K562 (cell line): Measurements from ENCODE around the gene SDCCAG8. TPM values are rescaled to one million over a fixed set of nuclear protein-coding genes. Genes with fewer than 3 reads are reported as not detected.

ENCODE experiments used
- SRSF1 ChIP-seq: fragments of 200-400 bp; formaldehyde crosslinking; IDR thresholded peaks from 2 replicates; pipeline ENCODE4 v1.6.1; 2017; ENCODE audit warnings: mild to moderate bottlenecking, low read depth, low read length, moderate library complexity
- TEAD2 ChIP-seq: fragments of 450-650 bp; IDR thresholded peaks from 2 replicates; pipeline ENCODE4 v1.6.1; 2016; ENCODE audit warnings: missing genetic modification characterization, control low read depth, missing compliant biosample characterization
- XRCC5 ChIP-seq: fragments of 200-400 bp; formaldehyde crosslinking; IDR thresholded peaks from 2 replicates; pipeline ENCODE4 v1.6.1; 2017; ENCODE audit warnings: low read depth, mild to moderate bottlenecking, low read length
- ZBTB17 ChIP-seq: fragments of 450-650 bp; formaldehyde crosslinking; IDR thresholded peaks from 2 replicates; pipeline ENCODE4 v1.4.0; 2020; ENCODE audit warnings: mild to moderate bottlenecking
- ZNF347 ChIP-seq: fragments of 450-650 bp; formaldehyde crosslinking; IDR thresholded peaks from 2 replicates; pipeline ENCODE4 v1.4.0; 2020; ENCODE audit warnings: low read depth, mild to moderate bottlenecking, moderate library complexity
- ZZZ3 ChIP-seq: fragments of 450-650 bp; IDR thresholded peaks from 2 replicates; pipeline ENCODE4 v1.6.1; 2016; ENCODE audit warnings: antibody characterized with exemption, mild to moderate bottlenecking, moderate library complexity
- polyA plus RNA-seq, 8 experiments: library from polyadenylated mRNA; depleted of rRNA in 4 of 8; stranded (reverse) in 5 of 8; unstranded in 3 of 8; fragments of >200 nt; fragmentation: Nextera tagmentation in 2 of 8; fragmentation: Illumina TruSeq in 1 of 8; extraction: Ambion mirVana in 2 of 8; extraction: Trizol in 1 of 8; gene quantifications; 2 replicates each; pipeline versions ENCODE4 v1.2.1 to v1.2.3, GENCODE V29; 2011 to 2014; ENCODE audit warnings: inconsistent platforms in 1 of 8, missing spikeins in 1 of 8
- total RNA-seq, 7 experiments: library from RNA; depleted of rRNA in 6 of 7; stranded (reverse); fragments of >200 nt in 6 of 7; fragmentation: Illumina TruSeq in 2 of 7; extraction: Trizol in 2 of 7; gene quantifications; 2 replicates each; pipeline versions ENCODE4 v1.2.1 to v1.2.3, GENCODE V29; 2011 to 2021; ENCODE audit warnings: low replicate concordance in 1 of 7
- TF ChIP-seq, protein P1 (sequence below): fragments of 250-450 bp; sonication (Bioruptor Pico); IDR thresholded peaks from 2 replicates; pipeline ENCODE4 v1.4.0; 2020; ENCODE audit warnings: mild to moderate bottlenecking, moderate library complexity
- TF ChIP-seq, protein P2 (sequence below): fragments of 450-650 bp; formaldehyde crosslinking; IDR thresholded peaks from 2 replicates; pipeline ENCODE4 v1.4.0; 2022; ENCODE audit warnings: mild to moderate bottlenecking, moderate library complexity
- TF ChIP-seq, protein P3 (sequence below), 3 experiments: fragments of 200-800 bp in 1 of 3; fragments of 250-450 bp in 1 of 3; fragments of 450-650 bp in 1 of 3; sonication (Bioruptor Pico) in 1 of 3; sonication (Bioruptor generic) in 1 of 3; formaldehyde crosslinking in 1 of 3; IDR thresholded peaks; 2 replicates each; pipeline versions ENCODE4 v1.6.1 to v1.8.0; 2016 to 2022; ENCODE audit warnings: mild to moderate bottlenecking in 2 of 3, missing genetic modification characterization in 2 of 3, missing compliant biosample characterization in 1 of 3, moderate library complexity in 1 of 3
- TF ChIP-seq, protein P4 (sequence below): fragments of 450-650 bp; conservative IDR thresholded peaks from 2 replicates; pipeline ENCODE4 v1.6.1; 2016; ENCODE audit warnings: missing genetic modification characterization, low read depth, mild to moderate bottlenecking, control low read depth, missing compliant biosample characterization
- TF ChIP-seq, protein P5 (sequence below): fragments of 450-650 bp; IDR thresholded peaks from 2 replicates; pipeline ENCODE4 v1.7.0; 2016; ENCODE audit warnings: borderline replicate concordance

SDCCAG8 gene
- total and polyA plus RNA-seq, 9 of the 15 experiments (the other 6 are each of a cell fraction or from before 2014, with no cell fraction given), result 17.9 to 36.7 (median 25.4) TPM

DNA sequence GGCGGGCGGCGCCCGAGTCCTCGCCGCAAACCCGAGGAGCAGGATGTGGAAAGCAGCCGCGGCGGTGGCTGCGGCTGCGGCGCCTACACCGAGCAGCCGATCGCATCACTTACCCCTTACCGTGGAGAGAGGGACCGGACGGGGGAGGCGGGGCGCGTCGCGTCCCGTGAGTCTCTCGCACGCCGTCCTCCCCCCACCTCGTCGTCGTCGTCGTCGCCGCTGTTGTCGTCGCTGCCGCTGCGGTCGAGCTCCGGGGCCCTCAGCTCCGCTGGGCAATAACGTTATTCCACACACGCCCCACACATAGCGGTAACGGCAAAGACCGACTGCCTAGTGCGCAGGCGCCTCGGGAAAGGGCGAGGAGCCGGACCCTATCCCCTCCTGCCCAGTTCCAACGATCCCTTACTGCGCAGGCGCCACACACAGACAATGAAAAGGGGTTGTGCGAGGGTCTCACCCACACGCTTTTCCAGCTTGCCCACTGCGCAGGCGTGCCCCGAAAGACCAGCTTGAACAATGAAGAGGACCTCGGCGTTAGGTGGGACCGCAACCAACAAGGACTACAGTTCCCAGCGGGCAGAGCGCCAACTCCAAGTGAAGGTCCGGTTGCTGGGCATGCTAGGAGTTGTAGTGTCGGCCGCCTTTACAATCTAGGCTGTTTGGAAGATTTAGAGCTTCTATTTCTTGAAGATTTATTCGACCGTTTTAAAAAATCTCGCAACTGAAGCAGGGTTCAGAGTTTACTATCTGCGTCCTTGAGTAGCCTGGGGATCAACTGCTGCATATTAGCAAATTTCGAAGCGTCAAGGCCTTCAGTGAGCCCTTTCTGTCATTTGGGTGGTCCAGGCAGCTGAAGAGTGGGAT lies 682 bp upstream of the SDCCAG8 start, which contains the start of gene CEP170 (continued):
- TF ChIP-seq, protein P1, sequence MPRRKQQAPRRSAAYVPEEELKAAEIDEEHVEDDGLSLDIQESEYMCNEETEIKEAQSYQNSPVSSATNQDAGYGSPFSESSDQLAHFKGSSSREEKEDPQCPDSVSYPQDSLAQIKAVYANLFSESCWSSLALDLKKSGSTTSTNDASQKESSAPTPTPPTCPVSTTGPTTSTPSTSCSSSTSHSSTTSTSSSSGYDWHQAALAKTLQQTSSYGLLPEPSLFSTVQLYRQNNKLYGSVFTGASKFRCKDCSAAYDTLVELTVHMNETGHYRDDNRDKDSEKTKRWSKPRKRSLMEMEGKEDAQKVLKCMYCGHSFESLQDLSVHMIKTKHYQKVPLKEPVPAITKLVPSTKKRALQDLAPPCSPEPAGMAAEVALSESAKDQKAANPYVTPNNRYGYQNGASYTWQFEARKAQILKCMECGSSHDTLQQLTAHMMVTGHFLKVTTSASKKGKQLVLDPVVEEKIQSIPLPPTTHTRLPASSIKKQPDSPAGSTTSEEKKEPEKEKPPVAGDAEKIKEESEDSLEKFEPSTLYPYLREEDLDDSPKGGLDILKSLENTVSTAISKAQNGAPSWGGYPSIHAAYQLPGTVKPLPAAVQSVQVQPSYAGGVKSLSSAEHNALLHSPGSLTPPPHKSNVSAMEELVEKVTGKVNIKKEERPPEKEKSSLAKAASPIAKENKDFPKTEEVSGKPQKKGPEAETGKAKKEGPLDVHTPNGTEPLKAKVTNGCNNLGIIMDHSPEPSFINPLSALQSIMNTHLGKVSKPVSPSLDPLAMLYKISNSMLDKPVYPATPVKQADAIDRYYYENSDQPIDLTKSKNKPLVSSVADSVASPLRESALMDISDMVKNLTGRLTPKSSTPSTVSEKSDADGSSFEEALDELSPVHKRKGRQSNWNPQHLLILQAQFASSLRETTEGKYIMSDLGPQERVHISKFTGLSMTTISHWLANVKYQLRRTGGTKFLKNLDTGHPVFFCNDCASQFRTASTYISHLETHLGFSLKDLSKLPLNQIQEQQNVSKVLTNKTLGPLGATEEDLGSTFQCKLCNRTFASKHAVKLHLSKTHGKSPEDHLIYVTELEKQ (CRISPR knock-in tag), result 0 out of 2 replicates have a peak, but pooled peaks have one; percentile 35
- TF ChIP-seq ZNF347 (no peak), TEAD2 (tag) (no peak), XRCC5 (0 out of 2 replicates have a peak, but pooled peaks have one; percentile 23), ZZZ3 (no peak), ZBTB17 (CRISPR knock-in tag) (peak; percentile 14; the same call in 1 of the 2 replicates), SRSF1 (no peak)
- TF ChIP-seq, protein P2, sequence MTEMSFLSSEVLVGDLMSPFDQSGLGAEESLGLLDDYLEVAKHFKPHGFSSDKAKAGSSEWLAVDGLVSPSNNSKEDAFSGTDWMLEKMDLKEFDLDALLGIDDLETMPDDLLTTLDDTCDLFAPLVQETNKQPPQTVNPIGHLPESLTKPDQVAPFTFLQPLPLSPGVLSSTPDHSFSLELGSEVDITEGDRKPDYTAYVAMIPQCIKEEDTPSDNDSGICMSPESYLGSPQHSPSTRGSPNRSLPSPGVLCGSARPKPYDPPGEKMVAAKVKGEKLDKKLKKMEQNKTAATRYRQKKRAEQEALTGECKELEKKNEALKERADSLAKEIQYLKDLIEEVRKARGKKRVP (CRISPR knock-in tag), result peak; percentile 57; the same call in 1 of the 2 replicates
- TF ChIP-seq, protein P3, sequence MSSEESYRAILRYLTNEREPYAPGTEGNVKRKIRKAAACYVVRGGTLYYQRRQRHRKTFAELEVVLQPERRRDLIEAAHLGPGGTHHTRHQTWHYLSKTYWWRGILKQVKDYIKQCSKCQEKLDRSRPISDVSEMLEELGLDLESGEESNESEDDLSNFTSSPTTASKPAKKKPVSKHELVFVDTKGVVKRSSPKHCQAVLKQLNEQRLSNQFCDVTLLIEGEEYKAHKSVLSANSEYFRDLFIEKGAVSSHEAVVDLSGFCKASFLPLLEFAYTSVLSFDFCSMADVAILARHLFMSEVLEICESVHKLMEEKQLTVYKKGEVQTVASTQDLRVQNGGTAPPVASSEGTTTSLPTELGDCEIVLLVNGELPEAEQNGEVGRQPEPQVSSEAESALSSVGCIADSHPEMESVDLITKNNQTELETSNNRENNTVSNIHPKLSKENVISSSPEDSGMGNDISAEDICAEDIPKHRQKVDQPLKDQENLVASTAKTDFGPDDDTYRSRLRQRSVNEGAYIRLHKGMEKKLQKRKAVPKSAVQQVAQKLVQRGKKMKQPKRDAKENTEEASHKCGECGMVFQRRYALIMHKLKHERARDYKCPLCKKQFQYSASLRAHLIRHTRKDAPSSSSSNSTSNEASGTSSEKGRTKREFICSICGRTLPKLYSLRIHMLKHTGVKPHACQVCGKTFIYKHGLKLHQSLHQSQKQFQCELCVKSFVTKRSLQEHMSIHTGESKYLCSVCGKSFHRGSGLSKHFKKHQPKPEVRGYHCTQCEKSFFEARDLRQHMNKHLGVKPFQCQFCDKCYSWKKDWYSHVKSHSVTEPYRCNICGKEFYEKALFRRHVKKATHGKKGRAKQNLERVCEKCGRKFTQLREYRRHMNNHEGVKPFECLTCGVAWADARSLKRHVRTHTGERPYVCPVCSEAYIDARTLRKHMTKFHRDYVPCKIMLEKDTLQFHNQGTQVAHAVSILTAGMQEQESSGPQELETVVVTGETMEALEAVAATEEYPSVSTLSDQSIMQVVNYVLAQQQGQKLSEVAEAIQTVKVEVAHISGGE (CRISPR knock-in tag; IDR thresholded peaks at IDR 0.05), result peak in 2 of 3 experiments; percentile 47 to 80; a peak in 3 of 6 replicates
- TF ChIP-seq, protein P4, sequence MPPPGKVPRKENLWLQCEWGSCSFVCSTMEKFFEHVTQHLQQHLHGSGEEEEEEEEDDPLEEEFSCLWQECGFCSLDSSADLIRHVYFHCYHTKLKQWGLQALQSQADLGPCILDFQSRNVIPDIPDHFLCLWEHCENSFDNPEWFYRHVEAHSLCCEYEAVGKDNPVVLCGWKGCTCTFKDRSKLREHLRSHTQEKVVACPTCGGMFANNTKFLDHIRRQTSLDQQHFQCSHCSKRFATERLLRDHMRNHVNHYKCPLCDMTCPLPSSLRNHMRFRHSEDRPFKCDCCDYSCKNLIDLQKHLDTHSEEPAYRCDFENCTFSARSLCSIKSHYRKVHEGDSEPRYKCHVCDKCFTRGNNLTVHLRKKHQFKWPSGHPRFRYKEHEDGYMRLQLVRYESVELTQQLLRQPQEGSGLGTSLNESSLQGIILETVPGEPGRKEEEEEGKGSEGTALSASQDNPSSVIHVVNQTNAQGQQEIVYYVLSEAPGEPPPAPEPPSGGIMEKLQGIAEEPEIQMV, result peak; percentile 54; the same call in 1 of the 2 replicates
- TF ChIP-seq, protein P5, sequence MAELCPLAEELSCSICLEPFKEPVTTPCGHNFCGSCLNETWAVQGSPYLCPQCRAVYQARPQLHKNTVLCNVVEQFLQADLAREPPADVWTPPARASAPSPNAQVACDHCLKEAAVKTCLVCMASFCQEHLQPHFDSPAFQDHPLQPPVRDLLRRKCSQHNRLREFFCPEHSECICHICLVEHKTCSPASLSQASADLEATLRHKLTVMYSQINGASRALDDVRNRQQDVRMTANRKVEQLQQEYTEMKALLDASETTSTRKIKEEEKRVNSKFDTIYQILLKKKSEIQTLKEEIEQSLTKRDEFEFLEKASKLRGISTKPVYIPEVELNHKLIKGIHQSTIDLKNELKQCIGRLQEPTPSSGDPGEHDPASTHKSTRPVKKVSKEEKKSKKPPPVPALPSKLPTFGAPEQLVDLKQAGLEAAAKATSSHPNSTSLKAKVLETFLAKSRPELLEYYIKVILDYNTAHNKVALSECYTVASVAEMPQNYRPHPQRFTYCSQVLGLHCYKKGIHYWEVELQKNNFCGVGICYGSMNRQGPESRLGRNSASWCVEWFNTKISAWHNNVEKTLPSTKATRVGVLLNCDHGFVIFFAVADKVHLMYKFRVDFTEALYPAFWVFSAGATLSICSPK, result no peak
